H9 (cell line): ENCODE results near the gene DNAJC24. TPM values are rescaled to one million over a fixed set of nuclear protein-coding genes. Genes with fewer than 3 reads are reported as not detected.

Source experiments
- DNase-seq: peaks from one replicate; pipeline ENCODE4 v3.0.0-alpha.2; 2017
- H2AFZ ChIP-seq: one replicate; pipeline ENCODE4 v1.6.1; 2013; ENCODE audit warnings: mild to moderate bottlenecking, low read length, control low read depth, moderate library complexity
- H2AK5ac ChIP-seq: 2 replicates; pipeline ENCODE4 v1.6.1; 2013; ENCODE audit warnings: low read length, control low read depth, mixed read lengths; ENCODE audit not compliant: insufficient read length
- H2BK120ac ChIP-seq: one replicate; pipeline ENCODE4 v1.6.1; 2013; ENCODE audit warnings: low read depth, mild to moderate bottlenecking, low read length, control low read depth, inconsistent platforms; ENCODE audit not compliant: poor library complexity, severe bottlenecking
- H2BK12ac ChIP-seq: 2 replicates; pipeline ENCODE4 v1.6.1; 2013; ENCODE audit warnings: low read length, control low read depth, mixed read lengths, low read depth; ENCODE audit not compliant: insufficient read length
- H2BK15ac ChIP-seq: 2 replicates; pipeline ENCODE4 v1.6.1; 2013; ENCODE audit warnings: low read depth, low read length, control low read depth
- H2BK20ac ChIP-seq: one replicate; pipeline ENCODE4 v1.6.1; 2013; ENCODE audit warnings: low read depth, mild to moderate bottlenecking, low read length, control low read depth, inconsistent platforms; ENCODE audit not compliant: poor library complexity, severe bottlenecking
- H2BK5ac ChIP-seq: 2 replicates; pipeline ENCODE4 v1.6.1; 2013; ENCODE audit warnings: low read length, control low read depth, mixed read lengths; ENCODE audit not compliant: insufficient read length
- H3K14ac ChIP-seq: 2 replicates; pipeline ENCODE4 v1.6.1; 2013; ENCODE audit warnings: low read length, control low read depth; ENCODE audit not compliant: insufficient read depth
- H3K18ac ChIP-seq: 2 replicates; pipeline ENCODE4 v1.6.1; 2013; ENCODE audit warnings: low read depth, mild to moderate bottlenecking, mixed read lengths, low read length, control low read depth; ENCODE audit not compliant: insufficient read length
- H3K23ac ChIP-seq: 2 replicates; pipeline ENCODE4 v1.6.1; 2013; ENCODE audit warnings: low read length, control low read depth, mixed read lengths, low read depth; ENCODE audit not compliant: insufficient read length
- H3K23me2 ChIP-seq: 2 replicates; pipeline ENCODE4 v1.6.1; 2013; ENCODE audit warnings: low read depth, mild to moderate bottlenecking, mixed read lengths, low read length, control low read depth; ENCODE audit not compliant: insufficient read length, poor library complexity, severe bottlenecking
- H3K27ac ChIP-seq: 2 replicates; pipeline ENCODE4 v1.5.1; 2013; ENCODE audit warnings: low read length, control low read depth, mixed read lengths, low read depth; ENCODE audit not compliant: insufficient read length
- H3K27me3 ChIP-seq: 2 replicates; pipeline ENCODE4 v1.6.1; 2013; ENCODE audit warnings: low read length, control low read depth, inconsistent platforms; ENCODE audit not compliant: insufficient read depth
- H3K4ac ChIP-seq: 2 replicates; pipeline ENCODE4 v1.6.1; 2013; ENCODE audit warnings: low read depth, mild to moderate bottlenecking, control low read depth, inconsistent platforms, low read length, moderate library complexity
- H3K4me1 ChIP-seq: 2 replicates; pipeline ENCODE4 v1.6.1; 2013; ENCODE audit warnings: low read length, control low read depth, inconsistent platforms; ENCODE audit not compliant: insufficient read depth
- H3K4me2 ChIP-seq: 2 replicates; pipeline ENCODE4 v1.6.1; 2013; ENCODE audit warnings: low read length, control low read depth, mixed read lengths; ENCODE audit not compliant: insufficient read length, insufficient read depth
- H3K56ac ChIP-seq: 2 replicates; pipeline ENCODE4 v1.6.1; 2013; ENCODE audit warnings: low read depth, mild to moderate bottlenecking, mixed read lengths, low read length, control low read depth; ENCODE audit not compliant: insufficient read length
- H3K79me1 ChIP-seq: 2 replicates; pipeline ENCODE4 v1.6.1; 2013; ENCODE audit warnings: low read depth, mild to moderate bottlenecking, moderate library complexity, low read length, control low read depth, inconsistent platforms; ENCODE audit not compliant: insufficient read depth, poor library complexity, severe bottlenecking
- H3K79me2 ChIP-seq: 2 replicates; pipeline ENCODE4 v1.6.1; 2013; ENCODE audit warnings: low read length, control low read depth, inconsistent platforms; ENCODE audit not compliant: insufficient read depth
- H3K9ac ChIP-seq: 2 replicates; pipeline ENCODE4 v1.6.1; 2013; ENCODE audit warnings: low read length, control low read depth, mixed read lengths; ENCODE audit not compliant: insufficient read length; ENCODE audit errors: extremely low read depth
- H3K9me3 ChIP-seq: one replicate; pipeline ENCODE4 v1.6.1; 2013; ENCODE audit warnings: low read depth, low read length, inconsistent platforms; ENCODE audit not compliant: control insufficient read depth
- H3T11ph ChIP-seq: one replicate; pipeline ENCODE4 v1.6.1; 2013; ENCODE audit warnings: mild to moderate bottlenecking, low read length, control low read depth, inconsistent platforms
- H4K20me1 ChIP-seq: one replicate; pipeline ENCODE4 v1.6.1; 2013; ENCODE audit not compliant: control insufficient read depth, insufficient read length, insufficient read depth
- H4K5ac ChIP-seq: 2 replicates; pipeline ENCODE4 v1.6.1; 2013; ENCODE audit warnings: low read depth, mild to moderate bottlenecking, mixed read lengths, low read length, control low read depth; ENCODE audit not compliant: insufficient read length
- H4K8ac ChIP-seq: replicated peaks from 2 replicates; pipeline ENCODE4 v1.6.1; 2013; ENCODE audit warnings: low read length, control low read depth, mixed read lengths, low read depth; ENCODE audit not compliant: insufficient read length
- H4K91ac ChIP-seq: 2 replicates; pipeline ENCODE4 v1.6.1; 2013; ENCODE audit warnings: low read depth, mild to moderate bottlenecking, moderate library complexity, mixed read lengths, low read length, control low read depth; ENCODE audit not compliant: insufficient read length
- H3K27ac Mint-ChIP-seq, 3 experiments: 2 replicates in 2 of 3; 3 replicates in 1 of 3; pipeline ENCODE4 v1.8.0; 2020 to 2021; ENCODE audit warnings: mixed read lengths in 3 of 3, mild to moderate bottlenecking in 1 of 3, moderate library complexity in 1 of 3
- H3K27me3 Mint-ChIP-seq: 2 replicates; pipeline ENCODE4 v1.8.0; 2021; ENCODE audit warnings: low read depth, mild to moderate bottlenecking, moderate library complexity, mixed read lengths
- H3K36me3 Mint-ChIP-seq, 3 experiments: 2 replicates in 2 of 3; 3 replicates in 1 of 3; pipeline ENCODE4 v1.8.0; 2020 to 2021; ENCODE audit warnings: low read depth in 3 of 3, mixed read lengths in 3 of 3; ENCODE audit not compliant: insufficient read depth in 1 of 3
- H3K4me1 Mint-ChIP-seq, 2 experiments: 2 replicates each; pipeline ENCODE4 v1.8.0; 2020; ENCODE audit warnings: mixed read lengths in 2 of 2
- H3K4me3 Mint-ChIP-seq, 2 experiments: 2 replicates in 1 of 2; 3 replicates in 1 of 2; pipeline ENCODE4 v1.8.0; 2020 to 2021; ENCODE audit warnings: mild to moderate bottlenecking in 2 of 2, mixed read lengths in 2 of 2, moderate library complexity in 1 of 2
- H3K9me3 Mint-ChIP-seq, 2 experiments: 2 replicates in 1 of 2; 3 replicates in 1 of 2; pipeline ENCODE4 v1.8.0; 2020; ENCODE audit warnings: mild to moderate bottlenecking in 2 of 2, mixed read lengths in 2 of 2, moderate library complexity in 1 of 2
- CTCF ChIP-seq: fragments of 200-600 bp; sonication (generic); conservative IDR thresholded peaks from 3 replicates; pipeline ENCODE4 v1.8.0; 2021; ENCODE audit warnings: antibody characterized with exemption, mild to moderate bottlenecking
- WGBS: extraction: QIAGEN DNeasy Blood & Tissue Kit; methylation state at CpG from one replicate; pipeline ENCODE4 v1.1.7; 2013; ENCODE audit warnings: missing lambda C conversion rate, low lambda C conversion rate, mixed read lengths; ENCODE audit not compliant: insufficient read length; ENCODE audit errors: extremely low coverage; 5-methylcytosine and 5-hydroxymethylcytosine counted together
- total RNA-seq: library from RNA; stranded (reverse); gene quantifications from 2 replicates; pipeline ENCODE4 v1.2.1, GENCODE V29; 2021

DNAJC24 gene
- total RNA-seq, 1 experiment from 2014 or later = 16.7 TPM

DNA sequence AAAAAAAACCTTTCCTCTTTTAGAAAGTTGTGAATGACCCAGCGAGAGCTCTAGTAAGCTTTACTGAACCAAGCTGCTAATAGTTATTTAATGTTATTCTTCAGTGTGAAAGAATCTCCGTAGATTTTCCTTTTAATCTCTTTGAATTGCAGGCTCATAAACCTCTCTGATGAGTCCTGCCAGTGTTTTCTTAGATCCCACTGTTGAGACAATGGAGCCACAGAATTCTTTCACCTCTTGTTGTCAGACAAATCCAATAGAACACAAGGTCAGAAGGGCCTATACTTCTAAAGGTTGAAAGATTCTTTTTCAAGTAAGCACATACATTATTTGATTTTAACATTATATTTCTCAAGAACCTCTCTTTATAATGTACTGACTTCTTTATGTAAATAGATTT lies 52.2 kb downstream of the DNAJC24 start:
- Mint-ChIP-seq H3K4me3 (no peak overlapping the region), H3K36me3 (no peaks in the 10 kb centered on the region), H3K4me1 (peaks cover 67 to 81% of the 10 kb centered on the region in 2 experiments), H3K27me3 (no peaks in the 10 kb centered on the region), H3K9me3 (no peaks in the 10 kb centered on the region), H3K27ac (peak overlapping the region; percentile 6 to 91 (median 27); a peak in 4 of 7 replicates)
- no peaks in the 10 kb centered on the region for H3K79me1 ChIP-seq
- no CpG with 5 or more reads among the region's 2 CpGs for WGBS
- no peaks in the 10 kb centered on the region for H3K27me3 ChIP-seq
- no peak overlapping the region for H3K14ac ChIP-seq
- no peak overlapping the region for H4K5ac ChIP-seq
- H2BK20ac ChIP-seq = no peak overlapping the region
- no peak overlapping the region for H2AFZ ChIP-seq
- DNase-seq = no peak
- H3K56ac ChIP-seq = no peak overlapping the region
- no peaks in the 10 kb centered on the region for H3K79me2 ChIP-seq
- no peak for TF ChIP-seq CTCF
- H4K8ac ChIP-seq = no peak overlapping the region
- no peak overlapping the region for H3K9ac ChIP-seq
- no peak overlapping the region for H2BK5ac ChIP-seq
- H3T11ph ChIP-seq = no peak overlapping the region
- no peaks in the 10 kb centered on the region for H4K20me1 ChIP-seq
- no peak overlapping the region for H2AK5ac ChIP-seq
- no peak overlapping the region for H3K4ac ChIP-seq
- no peaks in the 10 kb centered on the region for H3K9me3 ChIP-seq
- no peak overlapping the region for H3K23ac ChIP-seq
- no peaks in the 10 kb centered on the region for H3K23me2 ChIP-seq
- no peak overlapping the region for H2BK15ac ChIP-seq
- H3K4me1 ChIP-seq = peaks cover 7% of the 10 kb centered on the region
- H2BK120ac ChIP-seq = no peak overlapping the region
- H4K91ac ChIP-seq = no peak overlapping the region
- H3K27ac ChIP-seq = no peak overlapping the region
- no peak overlapping the region for H3K18ac ChIP-seq
- H2BK12ac ChIP-seq = no peak overlapping the region
- H3K4me2 ChIP-seq = no peak overlapping the region
